ENCODE measurements around the gene ZFR. TPM values are rescaled to one million over a fixed set of nuclear protein-coding genes. Genes with fewer than 3 reads are reported as not detected.

The ZFR gene
- total RNA-seq, 1 experiment from 2014 or later: 62.4 TPM

DNA sequence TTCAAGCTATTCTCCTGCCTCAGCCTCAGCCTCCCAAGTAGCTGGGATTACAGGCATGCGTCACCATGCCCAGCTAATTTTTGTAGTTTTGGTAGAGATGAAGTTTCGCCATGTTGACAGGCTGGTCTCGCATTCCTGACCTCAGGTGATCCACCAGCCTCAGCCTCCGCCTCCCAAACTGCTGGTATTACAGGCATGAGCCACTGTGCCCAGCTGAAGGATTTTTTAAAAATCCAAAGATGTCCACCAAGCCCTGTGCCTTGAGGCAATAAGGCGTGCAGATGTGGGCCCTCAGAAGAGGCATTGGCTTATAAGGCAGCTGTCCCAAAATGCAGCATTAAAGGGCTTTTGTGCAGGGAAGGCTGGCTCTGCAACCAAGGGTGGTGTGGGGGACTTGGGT, 10.3 kb upstream of the ZFR start:
- no peak overlapping the region for H3K27ac Mint-ChIP-seq
- no peak overlapping the region for H3K4me3 Mint-ChIP-seq
- Histone ChIP-seq H3K23me2 (ENCODE audit: insufficient read length, low read depth, low read length, poor library complexity, severe bottlenecking) (no peaks in the 10 kb centered on the region), H2AK5ac (ENCODE audit: insufficient read length, low read length) (no peak overlapping the region), H3K79me1 (ENCODE audit: insufficient read depth, low read depth, low read length, poor library complexity, severe bottlenecking) (no peaks in the 10 kb centered on the region), H2AFZ (ENCODE audit: low read length) (no peak overlapping the region), H3K27me3 (ENCODE audit: insufficient read depth, low read length) (no peaks in the 10 kb centered on the region), H3K4ac (ENCODE audit: low read depth, low read length) (no peak overlapping the region), H2BK15ac (ENCODE audit: low read depth, low read length) (no peak overlapping the region), H3K4me2 (ENCODE audit: insufficient read depth, insufficient read length, low read length) (no peak overlapping the region), H3K23ac (ENCODE audit: insufficient read length, low read depth, low read length) (no peak overlapping the region), H2BK12ac (ENCODE audit: insufficient read length, low read depth, low read length) (no peak overlapping the region), H3K18ac (ENCODE audit: insufficient read length, low read depth, low read length) (no peak overlapping the region), H2BK5ac (ENCODE audit: insufficient read length, low read length) (no peak overlapping the region), H3K14ac (ENCODE audit: insufficient read depth, low read length) (no peak overlapping the region), H3T11ph (ENCODE audit: low read length) (no peak overlapping the region), H4K8ac (replicated peaks; ENCODE audit: insufficient read length, low read depth, low read length) (no peak overlapping the region), H2BK120ac (ENCODE audit: low read depth, low read length, poor library complexity, severe bottlenecking) (no peak overlapping the region), H3K56ac (ENCODE audit: insufficient read length, low read depth, low read length) (no peak overlapping the region), H4K5ac (ENCODE audit: insufficient read length, low read depth, low read length) (no peak overlapping the region), H4K20me1 (ENCODE audit: control insufficient read depth, insufficient read depth, insufficient read length) (no peaks in the 10 kb centered on the region), H2BK20ac (ENCODE audit: low read depth, low read length, poor library complexity, severe bottlenecking) (no peak overlapping the region), H3K79me2 (ENCODE audit: insufficient read depth, low read length) (no peaks in the 10 kb centered on the region), H3K9me3 (ENCODE audit: control insufficient read depth, low read depth, low read length) (no peaks in the 10 kb centered on the region), H3K4me1 (ENCODE audit: insufficient read depth, low read length) (no peaks in the 10 kb centered on the region), H3K27ac (ENCODE audit: insufficient read length, low read depth, low read length) (no peak overlapping the region), H4K91ac (ENCODE audit: insufficient read length, low read depth, low read length) (no peak overlapping the region), H3K9ac (ENCODE audit: extremely low read depth, insufficient read length, low read length) (no peak overlapping the region)
- H3K36me3 Mint-ChIP-seq (ENCODE audit: insufficient read depth in 1 of 3, low read depth in 3 of 3): peaks cover 0 to 4% (median 3%) of the 10 kb centered on the region in 3 experiments; a peak in 3 of 7 replicates
- H3K27me3 Mint-ChIP-seq (ENCODE audit: low read depth): peaks cover 3% of the 10 kb centered on the region
- peaks cover 5 to 6% of the 10 kb centered on the region in 2 experiments; a peak in 4 of 5 replicates for H3K9me3 Mint-ChIP-seq
- H3K4me1 Mint-ChIP-seq: no peaks in the 10 kb centered on the region
- TF ChIP-seq, protein P1, sequence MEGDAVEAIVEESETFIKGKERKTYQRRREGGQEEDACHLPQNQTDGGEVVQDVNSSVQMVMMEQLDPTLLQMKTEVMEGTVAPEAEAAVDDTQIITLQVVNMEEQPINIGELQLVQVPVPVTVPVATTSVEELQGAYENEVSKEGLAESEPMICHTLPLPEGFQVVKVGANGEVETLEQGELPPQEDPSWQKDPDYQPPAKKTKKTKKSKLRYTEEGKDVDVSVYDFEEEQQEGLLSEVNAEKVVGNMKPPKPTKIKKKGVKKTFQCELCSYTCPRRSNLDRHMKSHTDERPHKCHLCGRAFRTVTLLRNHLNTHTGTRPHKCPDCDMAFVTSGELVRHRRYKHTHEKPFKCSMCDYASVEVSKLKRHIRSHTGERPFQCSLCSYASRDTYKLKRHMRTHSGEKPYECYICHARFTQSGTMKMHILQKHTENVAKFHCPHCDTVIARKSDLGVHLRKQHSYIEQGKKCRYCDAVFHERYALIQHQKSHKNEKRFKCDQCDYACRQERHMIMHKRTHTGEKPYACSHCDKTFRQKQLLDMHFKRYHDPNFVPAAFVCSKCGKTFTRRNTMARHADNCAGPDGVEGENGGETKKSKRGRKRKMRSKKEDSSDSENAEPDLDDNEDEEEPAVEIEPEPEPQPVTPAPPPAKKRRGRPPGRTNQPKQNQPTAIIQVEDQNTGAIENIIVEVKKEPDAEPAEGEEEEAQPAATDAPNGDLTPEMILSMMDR (conservative IDR thresholded peaks at IDR 0.05): no peak
- no CpG with 5 or more reads among the region's 5 CpGs for WGBS (ENCODE audit: extremely low coverage, insufficient read length, low lambda C conversion rate)
- DNase-seq: no peak
